NB4 (cell line): ENCODE results near the gene STEAP4.

Source experiments
- MYC ChIP-seq: IDR thresholded peaks from 2 replicates; pipeline ENCODE4 v1.6.1; 2011; ENCODE audit warnings: low read depth, low read length
- POLR2A ChIP-seq: IDR thresholded peaks from 2 replicates; pipeline ENCODE4 v1.6.1; 2011; ENCODE audit warnings: mild to moderate bottlenecking; ENCODE audit not compliant: insufficient read length; ENCODE audit errors: extremely low read depth
- TF ChIP-seq, protein P1 (sequence below): IDR thresholded peaks from one replicate; pipeline ENCODE4 v1.5.1; 2012; ENCODE audit warnings: low read depth, low read length

DNA sequence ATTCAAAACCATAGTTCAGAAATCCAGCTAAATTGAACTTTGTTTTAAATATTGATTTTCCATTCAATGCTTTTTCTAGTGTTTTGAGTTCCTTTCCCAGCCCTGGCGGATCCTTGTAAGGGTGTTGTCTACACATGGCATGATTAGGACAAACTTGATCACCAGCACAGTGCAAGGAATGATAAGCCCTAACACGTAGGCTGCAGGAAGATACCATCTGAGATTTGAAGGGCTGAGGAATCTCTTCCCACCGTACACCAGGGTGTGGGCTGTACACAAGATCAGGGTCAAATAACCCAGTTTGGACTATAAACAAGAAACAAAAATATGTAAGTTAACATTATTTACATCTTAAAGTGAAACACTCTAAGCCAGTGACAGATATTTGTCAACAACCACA lies 27.4 kb downstream of the STEAP4 start:
- TF ChIP-seq, protein P1, sequence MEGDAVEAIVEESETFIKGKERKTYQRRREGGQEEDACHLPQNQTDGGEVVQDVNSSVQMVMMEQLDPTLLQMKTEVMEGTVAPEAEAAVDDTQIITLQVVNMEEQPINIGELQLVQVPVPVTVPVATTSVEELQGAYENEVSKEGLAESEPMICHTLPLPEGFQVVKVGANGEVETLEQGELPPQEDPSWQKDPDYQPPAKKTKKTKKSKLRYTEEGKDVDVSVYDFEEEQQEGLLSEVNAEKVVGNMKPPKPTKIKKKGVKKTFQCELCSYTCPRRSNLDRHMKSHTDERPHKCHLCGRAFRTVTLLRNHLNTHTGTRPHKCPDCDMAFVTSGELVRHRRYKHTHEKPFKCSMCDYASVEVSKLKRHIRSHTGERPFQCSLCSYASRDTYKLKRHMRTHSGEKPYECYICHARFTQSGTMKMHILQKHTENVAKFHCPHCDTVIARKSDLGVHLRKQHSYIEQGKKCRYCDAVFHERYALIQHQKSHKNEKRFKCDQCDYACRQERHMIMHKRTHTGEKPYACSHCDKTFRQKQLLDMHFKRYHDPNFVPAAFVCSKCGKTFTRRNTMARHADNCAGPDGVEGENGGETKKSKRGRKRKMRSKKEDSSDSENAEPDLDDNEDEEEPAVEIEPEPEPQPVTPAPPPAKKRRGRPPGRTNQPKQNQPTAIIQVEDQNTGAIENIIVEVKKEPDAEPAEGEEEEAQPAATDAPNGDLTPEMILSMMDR = no peak
- TF ChIP-seq MYC = no peak
- no peak for TF ChIP-seq POLR2A
